WTC11 (cell line): ENCODE results near the gene NUP58. TPM values are rescaled to one million over a fixed set of nuclear protein-coding genes. Genes with fewer than 3 reads are reported as not detected.

Source experiments
- ATAC-seq: fragments of 200-7000 bp; cut with Tn5 transposase; 2 replicates; pipeline ENCODE4 v1.10.0; 2021; ENCODE audit warnings: mild to moderate bottlenecking, moderate library complexity
- CTCF ChIA-PET: fragments of 300-600 bp; sonication (Branson Sonifier 250); formaldehyde crosslinking; loops from one replicate; lab custom pipeline; 2021; ENCODE audit warnings: antibody characterized with exemption; lab: Charles Lee
- POLR2A ChIA-PET: fragments of 350-600 bp; sonication (Branson Sonifier 250); formaldehyde crosslinking; loops from one replicate; lab custom pipeline; 2021; ENCODE audit warnings: antibody characterized with exemption; lab: Charles Lee
- DNase-seq: peaks from one replicate; pipeline ENCODE4 v3.0.0; 2021; ENCODE audit warnings: low spot score
- H3K27ac Mint-ChIP-seq: 2 replicates; pipeline ENCODE4 v1.8.0; 2021; ENCODE audit warnings: mixed read lengths
- H3K27me3 Mint-ChIP-seq: 2 replicates; pipeline ENCODE4 v1.8.0; 2021; ENCODE audit warnings: low read depth, mild to moderate bottlenecking, moderate library complexity, mixed read lengths
- H3K36me3 Mint-ChIP-seq: 2 replicates; pipeline ENCODE4 v1.8.0; 2021; ENCODE audit warnings: mixed read lengths
- H3K4me1 Mint-ChIP-seq: 2 replicates; pipeline ENCODE4 v1.8.0; 2022; ENCODE audit warnings: mixed read lengths
- H3K4me3 Mint-ChIP-seq: 2 replicates; pipeline ENCODE4 v1.8.0; 2021; ENCODE audit warnings: mild to moderate bottlenecking, moderate library complexity, mixed read lengths
- H3K9me3 Mint-ChIP-seq: 2 replicates; pipeline ENCODE4 v1.8.0; 2021; ENCODE audit warnings: mixed read lengths
- ATF2 ChIP-seq: sonication (generic); formaldehyde crosslinking; IDR thresholded peaks from 2 replicates; pipeline ENCODE4 v1.8.1; 2022; ENCODE audit warnings: low read depth, missing genetic modification reagents, borderline replicate concordance
- E2F1 ChIP-seq: sonication (generic); formaldehyde crosslinking; IDR thresholded peaks from 2 replicates; pipeline ENCODE4 v1.8.0; 2022; ENCODE audit warnings: mild to moderate bottlenecking, missing genetic modification reagents
- ELF4 ChIP-seq: sonication (generic); formaldehyde crosslinking; IDR thresholded peaks from 2 replicates; pipeline ENCODE4 v1.8.1; 2022; ENCODE audit warnings: low read depth, mild to moderate bottlenecking, moderate library complexity, missing genetic modification reagents
- ERG ChIP-seq: fragments of 250-450 bp; sonication (Bioruptor Pico); IDR thresholded peaks from 2 replicates; pipeline ENCODE4 v1.8.0; 2021; ENCODE audit warnings: mild to moderate bottlenecking
- ETV6 ChIP-seq: sonication (generic); formaldehyde crosslinking; IDR thresholded peaks from 2 replicates; pipeline ENCODE4 v1.8.1; 2022; ENCODE audit warnings: mild to moderate bottlenecking, missing genetic modification reagents
- FOXJ3 ChIP-seq: sonication (generic); formaldehyde crosslinking; IDR thresholded peaks from 2 replicates; pipeline ENCODE4 v1.9.0; 2021; ENCODE audit warnings: missing genetic modification reagents, mild to moderate bottlenecking, borderline replicate concordance
- JUN ChIP-seq: sonication (generic); formaldehyde crosslinking; IDR thresholded peaks from 2 replicates; pipeline ENCODE4 v1.8.0; 2023; ENCODE audit warnings: mild to moderate bottlenecking, missing genetic modification reagents
- MLX ChIP-seq: sonication (generic); formaldehyde crosslinking; IDR thresholded peaks from 2 replicates; pipeline ENCODE4 v1.8.1; 2023; ENCODE audit warnings: mild to moderate bottlenecking, missing genetic modification reagents, moderate library complexity
- NFATC4 ChIP-seq: fragments of 250-450 bp; sonication (Bioruptor Pico); IDR thresholded peaks from 2 replicates; pipeline ENCODE4 v1.9.0; 2021; ENCODE audit warnings: mild to moderate bottlenecking
- NR1H2 ChIP-seq: sonication (generic); formaldehyde crosslinking; IDR thresholded peaks from 2 replicates; pipeline ENCODE4 v1.9.0; 2021; ENCODE audit warnings: mild to moderate bottlenecking, moderate library complexity, missing genetic modification reagents
- NR2C2 ChIP-seq: sonication (generic); formaldehyde crosslinking; IDR thresholded peaks from 2 replicates; pipeline ENCODE4 v1.8.0; 2022; ENCODE audit warnings: mild to moderate bottlenecking, missing genetic modification reagents
- PRDM15 ChIP-seq: sonication (generic); formaldehyde crosslinking; IDR thresholded peaks from 2 replicates; pipeline ENCODE4 v1.8.0; 2022; ENCODE audit warnings: missing genetic modification reagents
- SP1 ChIP-seq: sonication (generic); formaldehyde crosslinking; conservative IDR thresholded peaks from 2 replicates; pipeline ENCODE4 v1.8.1; 2022; ENCODE audit warnings: missing genetic modification reagents
- TCF7 ChIP-seq: sonication (generic); formaldehyde crosslinking; IDR thresholded peaks from 2 replicates; pipeline ENCODE4 v1.8.0; 2022; ENCODE audit warnings: mild to moderate bottlenecking, low read depth, missing genetic modification reagents, moderate library complexity
- ZNF425 ChIP-seq: fragments of 250-450 bp; sonication (Bioruptor Pico); conservative IDR thresholded peaks from 2 replicates; pipeline ENCODE4 v1.9.0; 2021; ENCODE audit warnings: mild to moderate bottlenecking
- ZNF532 ChIP-seq: fragments of 250-450 bp; sonication (Bioruptor Pico); IDR thresholded peaks from 2 replicates; pipeline ENCODE4 v1.9.0; 2021; ENCODE audit warnings: mild to moderate bottlenecking, borderline replicate concordance
- ZNF671 ChIP-seq: fragments of 250-450 bp; sonication (Bioruptor Pico); IDR thresholded peaks from 2 replicates; pipeline ENCODE4 v1.8.0; 2021; ENCODE audit warnings: mild to moderate bottlenecking
- total RNA-seq: library from RNA; stranded (reverse); gene quantifications from 3 replicates; pipeline ENCODE4 v1.2.3, GENCODE V29; 2021

Gene NUP58
- total RNA-seq, 1 experiment from 2014 or later, result 59.0 TPM

GRCh38 chr13:25276748-25277147, 24.7 kb upstream of the NUP58 start (continued):
- TF ChIP-seq JUN, result no peak
- TF ChIP-seq NR1H2 (CRISPR knock-in tag), result no peak
- no peak for TF ChIP-seq FOXJ3 (CRISPR knock-in tag)
- no peak for TF ChIP-seq E2F1 (CRISPR knock-in tag)
- TF ChIP-seq NFATC4, result no peak
- TF ChIP-seq, all 79 proteins: peak for 0

- H3K27me3 Mint-ChIP-seq, result no peaks in the 10 kb centered on the region
Measured at GRCh38 chr13:25280396-25280795, 21.0 kb upstream of the NUP58 start.

More at GRCh38 chr13:25280396-25280795, 21.0 kb upstream of the NUP58 start:
- no peak for DNase-seq
- ChIA-PET POLR2A (interaction anchor here (0.6 kb wide), 1 partner anchor 424 kb away, joined by 3 read pairs; no protein-coding TSS in a partner anchor), CTCF (no interaction called here)
- Mint-ChIP-seq H3K36me3 (no peaks in the 10 kb centered on the region), H3K9me3 (no peaks in the 10 kb centered on the region), H3K4me1 (peaks cover 20% of the 10 kb centered on the region), H3K4me3 (no peak overlapping the region), H3K27ac (no peak overlapping the region)
- no peak for ATAC-seq
- TF ChIP-seq ZNF671 (CRISPR knock-in tag) (no peak), ELF4 (no peak), SP1 (CRISPR knock-in tag) (no peak), ETV6 (CRISPR knock-in tag) (no peak), ZNF532 (CRISPR knock-in tag) (no peak), ZNF425 (CRISPR knock-in tag) (no peak), PRDM15 (CRISPR knock-in tag) (no peak), E2F1 (CRISPR knock-in tag) (no peak), TCF7 (no peak), ERG (CRISPR knock-in tag) (no peak), MLX (CRISPR knock-in tag) (no peak), NR2C2 (CRISPR knock-in tag) (no peak), ATF2 (CRISPR knock-in tag) (no peak)
- TF ChIP-seq, all 79 proteins: peak for 0
